H9 (cell line): ENCODE results near the gene PTER. TPM values are rescaled to one million over a fixed set of nuclear protein-coding genes. Genes with fewer than 3 reads are reported as not detected.

Experiments used
- DNase-seq: peaks from one replicate; pipeline ENCODE4 v3.0.0-alpha.2; 2017
- H2AFZ ChIP-seq: one replicate; pipeline ENCODE4 v1.6.1; 2013; ENCODE audit warnings: mild to moderate bottlenecking, low read length, control low read depth, moderate library complexity
- H2AK5ac ChIP-seq: 2 replicates; pipeline ENCODE4 v1.6.1; 2013; ENCODE audit warnings: low read length, control low read depth, mixed read lengths; ENCODE audit not compliant: insufficient read length
- H2BK120ac ChIP-seq: one replicate; pipeline ENCODE4 v1.6.1; 2013; ENCODE audit warnings: low read depth, mild to moderate bottlenecking, low read length, control low read depth, inconsistent platforms; ENCODE audit not compliant: poor library complexity, severe bottlenecking
- H2BK12ac ChIP-seq: 2 replicates; pipeline ENCODE4 v1.6.1; 2013; ENCODE audit warnings: low read length, control low read depth, mixed read lengths, low read depth; ENCODE audit not compliant: insufficient read length
- H2BK15ac ChIP-seq: 2 replicates; pipeline ENCODE4 v1.6.1; 2013; ENCODE audit warnings: low read depth, low read length, control low read depth
- H2BK20ac ChIP-seq: one replicate; pipeline ENCODE4 v1.6.1; 2013; ENCODE audit warnings: low read depth, mild to moderate bottlenecking, low read length, control low read depth, inconsistent platforms; ENCODE audit not compliant: poor library complexity, severe bottlenecking
- H2BK5ac ChIP-seq: 2 replicates; pipeline ENCODE4 v1.6.1; 2013; ENCODE audit warnings: low read length, control low read depth, mixed read lengths; ENCODE audit not compliant: insufficient read length
- H3K14ac ChIP-seq: 2 replicates; pipeline ENCODE4 v1.6.1; 2013; ENCODE audit warnings: low read length, control low read depth; ENCODE audit not compliant: insufficient read depth
- H3K18ac ChIP-seq: 2 replicates; pipeline ENCODE4 v1.6.1; 2013; ENCODE audit warnings: low read depth, mild to moderate bottlenecking, mixed read lengths, low read length, control low read depth; ENCODE audit not compliant: insufficient read length
- H3K23ac ChIP-seq: 2 replicates; pipeline ENCODE4 v1.6.1; 2013; ENCODE audit warnings: low read length, control low read depth, mixed read lengths, low read depth; ENCODE audit not compliant: insufficient read length
- H3K23me2 ChIP-seq: 2 replicates; pipeline ENCODE4 v1.6.1; 2013; ENCODE audit warnings: low read depth, mild to moderate bottlenecking, mixed read lengths, low read length, control low read depth; ENCODE audit not compliant: insufficient read length, poor library complexity, severe bottlenecking
- H3K27ac ChIP-seq: 2 replicates; pipeline ENCODE4 v1.5.1; 2013; ENCODE audit warnings: low read length, control low read depth, mixed read lengths, low read depth; ENCODE audit not compliant: insufficient read length
- H3K27me3 ChIP-seq: 2 replicates; pipeline ENCODE4 v1.6.1; 2013; ENCODE audit warnings: low read length, control low read depth, inconsistent platforms; ENCODE audit not compliant: insufficient read depth
- H3K4ac ChIP-seq: 2 replicates; pipeline ENCODE4 v1.6.1; 2013; ENCODE audit warnings: low read depth, mild to moderate bottlenecking, control low read depth, inconsistent platforms, low read length, moderate library complexity
- H3K4me1 ChIP-seq: 2 replicates; pipeline ENCODE4 v1.6.1; 2013; ENCODE audit warnings: low read length, control low read depth, inconsistent platforms; ENCODE audit not compliant: insufficient read depth
- H3K4me2 ChIP-seq: 2 replicates; pipeline ENCODE4 v1.6.1; 2013; ENCODE audit warnings: low read length, control low read depth, mixed read lengths; ENCODE audit not compliant: insufficient read length, insufficient read depth
- H3K56ac ChIP-seq: 2 replicates; pipeline ENCODE4 v1.6.1; 2013; ENCODE audit warnings: low read depth, mild to moderate bottlenecking, mixed read lengths, low read length, control low read depth; ENCODE audit not compliant: insufficient read length
- H3K79me1 ChIP-seq: 2 replicates; pipeline ENCODE4 v1.6.1; 2013; ENCODE audit warnings: low read depth, mild to moderate bottlenecking, moderate library complexity, low read length, control low read depth, inconsistent platforms; ENCODE audit not compliant: insufficient read depth, poor library complexity, severe bottlenecking
- H3K79me2 ChIP-seq: 2 replicates; pipeline ENCODE4 v1.6.1; 2013; ENCODE audit warnings: low read length, control low read depth, inconsistent platforms; ENCODE audit not compliant: insufficient read depth
- H3K9ac ChIP-seq: 2 replicates; pipeline ENCODE4 v1.6.1; 2013; ENCODE audit warnings: low read length, control low read depth, mixed read lengths; ENCODE audit not compliant: insufficient read length; ENCODE audit errors: extremely low read depth
- H3K9me3 ChIP-seq: one replicate; pipeline ENCODE4 v1.6.1; 2013; ENCODE audit warnings: low read depth, low read length, inconsistent platforms; ENCODE audit not compliant: control insufficient read depth
- H3T11ph ChIP-seq: one replicate; pipeline ENCODE4 v1.6.1; 2013; ENCODE audit warnings: mild to moderate bottlenecking, low read length, control low read depth, inconsistent platforms
- H4K20me1 ChIP-seq: one replicate; pipeline ENCODE4 v1.6.1; 2013; ENCODE audit not compliant: control insufficient read depth, insufficient read length, insufficient read depth
- H4K5ac ChIP-seq: 2 replicates; pipeline ENCODE4 v1.6.1; 2013; ENCODE audit warnings: low read depth, mild to moderate bottlenecking, mixed read lengths, low read length, control low read depth; ENCODE audit not compliant: insufficient read length
- H4K8ac ChIP-seq: replicated peaks from 2 replicates; pipeline ENCODE4 v1.6.1; 2013; ENCODE audit warnings: low read length, control low read depth, mixed read lengths, low read depth; ENCODE audit not compliant: insufficient read length
- H4K91ac ChIP-seq: 2 replicates; pipeline ENCODE4 v1.6.1; 2013; ENCODE audit warnings: low read depth, mild to moderate bottlenecking, moderate library complexity, mixed read lengths, low read length, control low read depth; ENCODE audit not compliant: insufficient read length
- H3K27ac Mint-ChIP-seq, 3 experiments: 2 replicates in 2 of 3; 3 replicates in 1 of 3; pipeline ENCODE4 v1.8.0; 2020 to 2021; ENCODE audit warnings: mixed read lengths in 3 of 3, mild to moderate bottlenecking in 1 of 3, moderate library complexity in 1 of 3
- H3K27me3 Mint-ChIP-seq: 2 replicates; pipeline ENCODE4 v1.8.0; 2021; ENCODE audit warnings: low read depth, mild to moderate bottlenecking, moderate library complexity, mixed read lengths
- H3K36me3 Mint-ChIP-seq, 3 experiments: 2 replicates in 2 of 3; 3 replicates in 1 of 3; pipeline ENCODE4 v1.8.0; 2020 to 2021; ENCODE audit warnings: low read depth in 3 of 3, mixed read lengths in 3 of 3; ENCODE audit not compliant: insufficient read depth in 1 of 3
- H3K4me1 Mint-ChIP-seq, 2 experiments: 2 replicates each; pipeline ENCODE4 v1.8.0; 2020; ENCODE audit warnings: mixed read lengths in 2 of 2
- H3K4me3 Mint-ChIP-seq, 2 experiments: 2 replicates in 1 of 2; 3 replicates in 1 of 2; pipeline ENCODE4 v1.8.0; 2020 to 2021; ENCODE audit warnings: mild to moderate bottlenecking in 2 of 2, mixed read lengths in 2 of 2, moderate library complexity in 1 of 2
- H3K9me3 Mint-ChIP-seq, 2 experiments: 2 replicates in 1 of 2; 3 replicates in 1 of 2; pipeline ENCODE4 v1.8.0; 2020; ENCODE audit warnings: mild to moderate bottlenecking in 2 of 2, mixed read lengths in 2 of 2, moderate library complexity in 1 of 2
- CTCF ChIP-seq: fragments of 200-600 bp; sonication (generic); conservative IDR thresholded peaks from 3 replicates; pipeline ENCODE4 v1.8.0; 2021; ENCODE audit warnings: antibody characterized with exemption, mild to moderate bottlenecking
- WGBS: extraction: QIAGEN DNeasy Blood & Tissue Kit; methylation state at CpG from one replicate; pipeline ENCODE4 v1.1.7; 2013; ENCODE audit warnings: missing lambda C conversion rate, low lambda C conversion rate, mixed read lengths; ENCODE audit not compliant: insufficient read length; ENCODE audit errors: extremely low coverage; 5-methylcytosine and 5-hydroxymethylcytosine counted together
- total RNA-seq: library from RNA; stranded (reverse); gene quantifications from 2 replicates; pipeline ENCODE4 v1.2.1, GENCODE V29; 2021

Gene PTER
- total RNA-seq, 1 experiment from 2014 or later, result 10.1 TPM

DNA sequence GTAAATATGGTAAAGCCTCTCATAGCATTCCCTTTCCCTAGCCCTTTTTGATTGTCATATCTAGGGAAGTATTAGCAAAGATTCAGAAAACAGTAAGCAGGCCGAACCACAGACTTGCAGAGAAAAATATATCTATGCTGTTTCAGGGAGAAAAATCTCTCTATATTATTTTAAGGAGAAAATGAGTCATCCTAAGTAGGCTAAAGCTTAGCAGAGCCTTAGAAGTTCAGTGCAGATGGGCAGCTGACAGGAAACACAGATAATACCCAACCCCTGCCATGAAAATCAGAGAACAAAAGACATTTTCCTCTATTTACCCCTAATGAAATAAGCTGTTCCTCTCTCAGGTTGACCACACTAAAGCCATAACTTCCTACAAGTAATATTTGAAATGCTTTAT, 68.4 kb downstream of the PTER start:
- Mint-ChIP-seq H3K36me3 (no peaks in the 10 kb centered on the region), H3K9me3 (no peaks in the 10 kb centered on the region), H3K27me3 (no peaks in the 10 kb centered on the region), H3K27ac (no peak overlapping the region), H3K4me3 (no peak overlapping the region), H3K4me1 (no peaks in the 10 kb centered on the region)
- H3K4me1 ChIP-seq, result no peaks in the 10 kb centered on the region
- H2BK12ac ChIP-seq, result no peak overlapping the region
- no peak overlapping the region for H4K8ac ChIP-seq
- no peaks in the 10 kb centered on the region for H3K79me2 ChIP-seq
- H3K14ac ChIP-seq, result no peak overlapping the region
- H3T11ph ChIP-seq, result no peak overlapping the region
- no peaks in the 10 kb centered on the region for H3K9me3 ChIP-seq
- no peak overlapping the region for H3K4ac ChIP-seq
- no peak overlapping the region for H2BK120ac ChIP-seq
- H2AFZ ChIP-seq, result no peak overlapping the region
- H3K79me1 ChIP-seq, result no peaks in the 10 kb centered on the region
- H2BK15ac ChIP-seq, result no peak overlapping the region
- H2BK20ac ChIP-seq, result no peak overlapping the region
- no peak overlapping the region for H4K5ac ChIP-seq
- no peak for DNase-seq
- no peak overlapping the region for H3K4me2 ChIP-seq
- H3K9ac ChIP-seq, result no peak overlapping the region
- WGBS, result no CpG with 5 or more reads among the region's 1 CpG
- H3K27ac ChIP-seq, result no peak overlapping the region
- H4K20me1 ChIP-seq, result no peaks in the 10 kb centered on the region
- H2AK5ac ChIP-seq, result no peak overlapping the region
- no peak overlapping the region for H4K91ac ChIP-seq
- H3K56ac ChIP-seq, result no peak overlapping the region
- no peaks in the 10 kb centered on the region for H3K23me2 ChIP-seq
- H3K27me3 ChIP-seq, result no peaks in the 10 kb centered on the region
- no peak overlapping the region for H2BK5ac ChIP-seq
- H3K18ac ChIP-seq, result no peak overlapping the region
- H3K23ac ChIP-seq, result no peak overlapping the region
- no peak for TF ChIP-seq CTCF
